Mesothelial cell of epicardium (in vitro differentiated cells): ENCODE measurements around the gene STMND1. TPM values are rescaled to one million over a fixed set of nuclear protein-coding genes. Genes with fewer than 3 reads are reported as not detected.
A peak's percentile ranks its signal among the peaks of the same experiment; 100 is the strongest.

ENCODE experiments used
- DNase-seq, 2 experiments: peaks; one replicate each; pipeline ENCODE4 v3.0.0; 2021; ENCODE audit warnings: low spot score in 2 of 2; ENCODE audit not compliant: unreplicated experiment in 2 of 2
- H3K27ac Mint-ChIP-seq: 2 replicates; pipeline ENCODE4 v1.8.0; 2021; ENCODE audit warnings: mixed read lengths
- H3K27me3 Mint-ChIP-seq: 2 replicates; pipeline ENCODE4 v1.8.0; 2021; ENCODE audit warnings: low read depth, mixed read lengths
- H3K36me3 Mint-ChIP-seq: 2 replicates; pipeline ENCODE4 v1.8.0; 2021; ENCODE audit warnings: mixed read lengths
- H3K4me1 Mint-ChIP-seq: 2 replicates; pipeline ENCODE4 v1.8.0; 2021; ENCODE audit warnings: mixed read lengths
- H3K4me3 Mint-ChIP-seq: 2 replicates; pipeline ENCODE4 v1.8.0; 2021; ENCODE audit warnings: mild to moderate bottlenecking, moderate library complexity, mixed read lengths
- H3K9me3 Mint-ChIP-seq: 2 replicates; pipeline ENCODE4 v1.8.0; 2021; ENCODE audit warnings: mixed read lengths
- total RNA-seq: library from RNA; stranded (reverse); gene quantifications from 3 replicates; pipeline ENCODE4 v1.2.1, GENCODE V29; 2021
- TF ChIP-seq, protein P1 (sequence below): fragments of 200-600 bp; sonication (generic); IDR thresholded peaks from one replicate; pipeline ENCODE4 v1.5.0; 2021; ENCODE audit warnings: antibody characterized with exemption; ENCODE audit not compliant: unreplicated experiment

STMND1 gene
- 0.34 to 0.38 TPM in 2 of 3 replicates, not detected in the other for total RNA-seq

DNA sequence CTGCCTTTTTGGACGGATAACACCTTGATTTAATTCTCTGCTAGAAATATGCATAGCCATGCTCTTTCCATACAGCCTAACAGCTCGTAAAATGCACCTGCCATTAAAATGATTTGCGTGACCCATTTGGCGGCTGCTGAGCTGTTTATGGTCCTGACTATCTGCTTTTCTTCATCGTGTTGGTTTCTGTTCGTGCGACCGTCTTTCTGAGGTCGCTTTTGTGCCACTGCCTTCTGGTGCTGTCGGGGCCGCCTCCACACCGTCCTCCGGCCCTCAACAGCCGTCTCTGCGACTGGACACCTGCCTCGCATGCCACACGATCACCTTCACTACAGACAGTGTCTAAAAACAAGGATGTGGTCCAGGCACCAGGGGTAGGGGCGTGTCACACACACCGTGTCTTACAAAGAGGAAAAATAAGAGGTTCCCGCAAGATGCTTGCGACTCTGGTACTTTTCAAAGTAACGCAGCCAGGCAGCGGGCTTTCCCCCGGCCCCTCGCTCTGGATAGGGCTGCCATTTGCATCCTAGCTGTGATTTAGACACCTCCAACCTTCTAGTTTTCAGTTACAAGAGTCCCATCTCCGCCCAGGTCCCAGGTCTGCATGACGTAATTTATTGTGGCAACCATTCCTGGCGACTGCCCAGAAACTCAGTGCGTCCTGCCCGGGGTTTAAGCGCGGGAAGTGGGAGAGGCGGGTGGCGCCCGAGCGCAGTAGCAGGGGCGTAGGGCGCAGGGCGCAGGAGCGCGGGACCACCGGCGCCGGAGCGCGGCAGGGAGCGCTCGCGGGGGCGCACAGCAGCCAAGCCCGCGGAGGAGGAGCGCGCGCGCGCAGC, at the start of gene STMND1:
TSS of gene STMND1 (plus strand) at position 629 of the 836 bp plus-strand sequence. CDS start 208 bp downstream, outside the sequence.
- H3K27ac Mint-ChIP-seq: no peak within 1 kb of the TSS
- TF ChIP-seq, protein P1, sequence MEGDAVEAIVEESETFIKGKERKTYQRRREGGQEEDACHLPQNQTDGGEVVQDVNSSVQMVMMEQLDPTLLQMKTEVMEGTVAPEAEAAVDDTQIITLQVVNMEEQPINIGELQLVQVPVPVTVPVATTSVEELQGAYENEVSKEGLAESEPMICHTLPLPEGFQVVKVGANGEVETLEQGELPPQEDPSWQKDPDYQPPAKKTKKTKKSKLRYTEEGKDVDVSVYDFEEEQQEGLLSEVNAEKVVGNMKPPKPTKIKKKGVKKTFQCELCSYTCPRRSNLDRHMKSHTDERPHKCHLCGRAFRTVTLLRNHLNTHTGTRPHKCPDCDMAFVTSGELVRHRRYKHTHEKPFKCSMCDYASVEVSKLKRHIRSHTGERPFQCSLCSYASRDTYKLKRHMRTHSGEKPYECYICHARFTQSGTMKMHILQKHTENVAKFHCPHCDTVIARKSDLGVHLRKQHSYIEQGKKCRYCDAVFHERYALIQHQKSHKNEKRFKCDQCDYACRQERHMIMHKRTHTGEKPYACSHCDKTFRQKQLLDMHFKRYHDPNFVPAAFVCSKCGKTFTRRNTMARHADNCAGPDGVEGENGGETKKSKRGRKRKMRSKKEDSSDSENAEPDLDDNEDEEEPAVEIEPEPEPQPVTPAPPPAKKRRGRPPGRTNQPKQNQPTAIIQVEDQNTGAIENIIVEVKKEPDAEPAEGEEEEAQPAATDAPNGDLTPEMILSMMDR: no peak
- H3K4me1 Mint-ChIP-seq: peaks cover 22% of the 10 kb centered on the region
- peak; percentile 34 to 60 for DNase-seq
- H3K4me3 Mint-ChIP-seq: peak within 1 kb of the TSS; percentile 74
- peaks cover 34% of the 10 kb centered on the region for H3K27me3 Mint-ChIP-seq
- no peaks in the 10 kb centered on the region for H3K9me3 Mint-ChIP-seq
- H3K36me3 Mint-ChIP-seq: no peaks in the 10 kb centered on the region

DNA sequence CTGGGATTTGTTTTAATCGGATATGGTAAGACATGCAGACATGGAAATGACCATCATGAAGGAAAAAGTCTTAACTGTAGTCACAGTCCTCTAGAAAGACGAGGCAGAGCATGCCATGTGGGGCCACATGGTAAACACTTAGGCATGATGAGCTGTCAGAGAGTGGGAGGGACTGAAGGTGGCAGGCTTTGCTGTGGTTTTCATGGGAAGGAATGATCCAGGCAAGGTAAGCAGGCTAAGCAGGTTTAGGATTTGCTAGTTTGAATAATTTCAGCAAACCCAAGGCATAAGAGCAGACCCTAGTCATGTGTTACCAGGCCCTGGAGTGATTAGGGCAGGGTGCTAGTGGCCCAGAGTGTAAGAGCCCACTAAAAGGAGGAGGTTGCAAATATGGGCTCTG, 47.2 kb upstream of the STMND1 start:
- TF ChIP-seq, protein P1: no peak
- no peaks in the 10 kb centered on the region for H3K4me1 Mint-ChIP-seq
- H3K27me3 Mint-ChIP-seq: peaks cover under 1% of the 10 kb centered on the region
- no peak for DNase-seq
- H3K36me3 Mint-ChIP-seq: no peaks in the 10 kb centered on the region
- no peak overlapping the region for H3K4me3 Mint-ChIP-seq
- no peak overlapping the region for H3K27ac Mint-ChIP-seq
- no peaks in the 10 kb centered on the region for H3K9me3 Mint-ChIP-seq

DNA sequence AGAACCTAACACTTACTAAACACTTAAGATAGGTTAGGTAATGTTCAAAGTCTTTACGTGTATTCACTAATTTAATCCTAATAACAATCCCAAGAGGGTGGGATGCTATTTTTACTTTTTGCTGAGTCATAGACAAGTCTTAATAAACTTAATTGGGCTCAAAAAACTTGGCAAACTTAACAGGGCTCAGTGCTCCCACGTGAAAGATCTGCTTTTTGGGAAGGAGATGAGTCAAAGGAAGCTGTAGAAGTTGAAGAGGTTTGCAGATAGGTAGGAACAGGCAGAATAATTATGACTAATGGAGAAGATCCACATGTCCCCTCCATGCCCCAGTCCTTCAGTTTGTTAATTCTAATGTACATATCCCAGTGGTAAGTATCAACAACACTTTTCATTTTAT, 44.5 kb upstream of the STMND1 start:
- Mint-ChIP-seq H3K4me1 (no peaks in the 10 kb centered on the region), H3K4me3 (no peak overlapping the region), H3K36me3 (no peaks in the 10 kb centered on the region), H3K27me3 (peaks cover 4% of the 10 kb centered on the region), H3K9me3 (no peaks in the 10 kb centered on the region), H3K27ac (no peak overlapping the region)
- TF ChIP-seq, protein P1: no peak
- no peak for DNase-seq

DNA sequence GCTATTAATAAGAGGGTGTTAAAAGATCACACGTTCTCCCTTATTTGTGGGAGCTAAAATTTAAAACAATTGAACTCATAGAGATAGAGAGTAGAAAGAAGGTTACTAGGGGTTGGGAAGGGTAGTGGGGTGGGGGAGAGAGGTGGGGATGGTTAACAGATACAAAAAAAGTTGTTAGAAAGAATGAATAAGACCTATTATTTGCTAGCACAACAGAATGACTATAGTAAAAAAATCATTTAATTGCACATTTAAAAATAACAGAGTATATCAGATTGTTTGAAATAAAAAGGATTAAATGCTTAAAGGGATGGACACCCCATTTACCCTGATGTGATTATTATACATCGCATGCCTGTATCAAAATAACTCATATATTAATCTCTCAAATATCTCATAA, 43.3 kb upstream of the STMND1 start:
- no peaks in the 10 kb centered on the region for H3K4me1 Mint-ChIP-seq
- H3K27ac Mint-ChIP-seq: no peak overlapping the region
- H3K36me3 Mint-ChIP-seq: no peaks in the 10 kb centered on the region
- H3K4me3 Mint-ChIP-seq: no peak overlapping the region
- no peaks in the 10 kb centered on the region for H3K9me3 Mint-ChIP-seq
- peaks cover 6% of the 10 kb centered on the region for H3K27me3 Mint-ChIP-seq
- TF ChIP-seq, protein P1: no peak
- no peak for DNase-seq

DNA sequence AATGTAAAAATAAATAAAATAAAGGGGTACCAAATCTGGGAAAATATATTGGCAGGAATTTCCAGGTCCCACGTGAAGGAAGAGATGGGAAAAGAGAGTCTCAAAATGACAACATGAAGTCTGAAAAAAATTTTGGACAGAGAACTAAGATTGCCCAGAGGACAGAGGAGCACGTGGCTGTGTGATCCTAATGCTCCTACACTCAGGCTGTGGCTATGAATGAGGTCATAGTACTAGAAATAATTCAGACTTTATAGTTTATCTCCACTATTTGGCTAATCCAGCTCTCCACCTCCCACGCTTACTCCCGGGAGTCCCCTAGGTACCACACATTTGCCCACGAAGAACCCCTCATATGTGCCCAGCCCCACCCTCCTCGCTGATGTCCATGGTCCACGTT, 42.8 kb upstream of the STMND1 start:
- H3K4me1 Mint-ChIP-seq: no peaks in the 10 kb centered on the region
- TF ChIP-seq, protein P1: no peak
- no peaks in the 10 kb centered on the region for H3K9me3 Mint-ChIP-seq
- peaks cover 8% of the 10 kb centered on the region for H3K27me3 Mint-ChIP-seq
- H3K27ac Mint-ChIP-seq: no peak overlapping the region
- no peak for DNase-seq
- H3K4me3 Mint-ChIP-seq: no peak overlapping the region
- no peaks in the 10 kb centered on the region for H3K36me3 Mint-ChIP-seq
